BLaER1 (cell line): ENCODE results near the gene HOXB1.
A peak's percentile ranks its signal among the peaks of the same experiment; 100 is the strongest.

Source experiments
- H3K27ac ChIP-seq: shearing (Covaris generic); formaldehyde crosslinking; 2 replicates; pipeline ENCODE4 v1.8.1; 2022
- H3K27me3 ChIP-seq: shearing (Covaris generic); formaldehyde crosslinking; 2 replicates; pipeline ENCODE4 v1.8.1; 2022
- H3K36me3 ChIP-seq: shearing (Covaris generic); formaldehyde crosslinking; 2 replicates; pipeline ENCODE4 v1.8.1; 2022
- H3K4me1 ChIP-seq: shearing (Covaris generic); formaldehyde crosslinking; 2 replicates; pipeline ENCODE4 v1.8.1; 2022
- H3K4me2 ChIP-seq: shearing (Covaris generic); formaldehyde crosslinking; 2 replicates; pipeline ENCODE4 v1.8.1; 2022
- H3K4me3 ChIP-seq: shearing (Covaris generic); formaldehyde crosslinking; 2 replicates; pipeline ENCODE4 v1.8.1; 2022
- H3K9ac ChIP-seq: shearing (Covaris generic); formaldehyde crosslinking; 2 replicates; pipeline ENCODE4 v1.8.1; 2022
- H3K9me3 ChIP-seq: shearing (Covaris generic); formaldehyde crosslinking; 2 replicates; pipeline ENCODE4 v1.8.1; 2022
- H4K20me1 ChIP-seq: shearing (Covaris generic); formaldehyde crosslinking; 2 replicates; pipeline ENCODE4 v1.8.1; 2022
- Cebpa-rat ChIP-seq: shearing (Covaris generic); IDR thresholded peaks from 2 replicates; pipeline ENCODE4 v1.8.1; 2022

HOXB1 gene

GRCh38 chr17:48502312-48502711 is 28.5 kb downstream of the HOXB1 start:
- Histone ChIP-seq H3K9ac (no peak overlapping the region), H3K36me3 (no peaks in the 10 kb centered on the region), H3K27me3 (no peaks in the 10 kb centered on the region), H4K20me1 (no peaks in the 10 kb centered on the region), H3K27ac (no peak overlapping the region), H3K9me3 (no peaks in the 10 kb centered on the region), H3K4me1 (no peaks in the 10 kb centered on the region), H3K4me3 (no peak overlapping the region), H3K4me2 (no peak overlapping the region)
- no peak for TF ChIP-seq Cebpa-rat

GRCh38 chr17:48500435-48501426 is 30.1 kb downstream of the HOXB1 start:
- no peak overlapping the region for H3K27ac ChIP-seq
- H4K20me1 ChIP-seq = no peaks in the 10 kb centered on the region
- H3K4me3 ChIP-seq = no peak overlapping the region
- no peaks in the 10 kb centered on the region for H3K4me1 ChIP-seq
- no peaks in the 10 kb centered on the region for H3K36me3 ChIP-seq
- no peak overlapping the region for H3K4me2 ChIP-seq
- H3K27me3 ChIP-seq = no peaks in the 10 kb centered on the region
- H3K9ac ChIP-seq = no peak overlapping the region
- no peaks in the 10 kb centered on the region for H3K9me3 ChIP-seq
- no peak for TF ChIP-seq Cebpa-rat

GRCh38 chr17:48499735-48500434 is 30.9 kb downstream of the HOXB1 start:
- Histone ChIP-seq H3K36me3 (no peaks in the 10 kb centered on the region), H3K9ac (no peak overlapping the region), H3K4me2 (no peak overlapping the region), H3K9me3 (no peaks in the 10 kb centered on the region), H4K20me1 (no peaks in the 10 kb centered on the region), H3K27me3 (no peaks in the 10 kb centered on the region), H3K4me1 (no peaks in the 10 kb centered on the region), H3K4me3 (no peak overlapping the region), H3K27ac (no peak overlapping the region)
- TF ChIP-seq Cebpa-rat = no peak

- Histone ChIP-seq H3K27ac (no peak overlapping the region), H3K27me3 (no peaks in the 10 kb centered on the region)
These were observed 31.6 kb downstream of the HOXB1 start for GRCh38 chr17:48499248-48499647.

GRCh38 chr17:48498164-48498850 is 32.5 kb downstream of the HOXB1 start:
- H4K20me1 ChIP-seq = no peaks in the 10 kb centered on the region
- H3K36me3 ChIP-seq = no peaks in the 10 kb centered on the region
- H3K4me3 ChIP-seq = no peak overlapping the region
- no peak overlapping the region for H3K9ac ChIP-seq
- H3K4me2 ChIP-seq = no peak overlapping the region
- H3K27ac ChIP-seq = no peak overlapping the region
- H3K4me1 ChIP-seq = peaks cover 2% of the 10 kb centered on the region
- TF ChIP-seq Cebpa-rat = no peak
- H3K9me3 ChIP-seq = no peaks in the 10 kb centered on the region
- peaks cover 3% of the 10 kb centered on the region for H3K27me3 ChIP-seq

More at GRCh38 chr17:48499248-48499647, 31.6 kb downstream of the HOXB1 start:
- no peaks in the 10 kb centered on the region for H4K20me1 ChIP-seq
- H3K4me3 ChIP-seq = no peak overlapping the region
- H3K9me3 ChIP-seq = no peaks in the 10 kb centered on the region
- no peak for TF ChIP-seq Cebpa-rat
- no peak overlapping the region for H3K4me2 ChIP-seq
- H3K9ac ChIP-seq = no peak overlapping the region
- H3K36me3 ChIP-seq = no peaks in the 10 kb centered on the region
- no peaks in the 10 kb centered on the region for H3K4me1 ChIP-seq

GRCh38 chr17:48497103-48497502 is 33.7 kb downstream of the HOXB1 start:
- Histone ChIP-seq H3K36me3 (no peaks in the 10 kb centered on the region), H3K4me2 (no peak overlapping the region), H3K4me1 (peaks cover 13% of the 10 kb centered on the region), H3K27ac (no peak overlapping the region), H3K9ac (no peak overlapping the region), H3K9me3 (no peaks in the 10 kb centered on the region), H3K4me3 (no peak overlapping the region), H3K27me3 (peaks cover 14% of the 10 kb centered on the region), H4K20me1 (no peaks in the 10 kb centered on the region)
- no peak for TF ChIP-seq Cebpa-rat

- no peaks in the 10 kb centered on the region for H3K36me3 ChIP-seq
- H3K9me3 ChIP-seq = no peaks in the 10 kb centered on the region
- H3K27me3 ChIP-seq = peaks cover 26% of the 10 kb centered on the region
- H4K20me1 ChIP-seq = no peaks in the 10 kb centered on the region
- no peak for TF ChIP-seq Cebpa-rat
- no peak overlapping the region for H3K27ac ChIP-seq
- no peak overlapping the region for H3K4me3 ChIP-seq
- peaks cover 13% of the 10 kb centered on the region for H3K4me1 ChIP-seq
- no peak overlapping the region for H3K4me2 ChIP-seq
- no peak overlapping the region for H3K9ac ChIP-seq
These were observed 36.5 kb downstream of the HOXB1 start for GRCh38 chr17:48494335-48494734.

- H4K20me1 ChIP-seq = no peaks in the 10 kb centered on the region
- no peaks in the 10 kb centered on the region for H3K9me3 ChIP-seq
- no peaks in the 10 kb centered on the region for H3K36me3 ChIP-seq
- peak overlapping the region; percentile 30; the same call in 1 of the 2 replicates for H3K9ac ChIP-seq
- H3K4me3 ChIP-seq = peak overlapping the region; percentile 61
- peaks cover 31% of the 10 kb centered on the region for H3K27me3 ChIP-seq
- H3K4me2 ChIP-seq = peak overlapping the region; percentile 95
- H3K27ac ChIP-seq = no peak overlapping the region
- peaks cover 13% of the 10 kb centered on the region for H3K4me1 ChIP-seq
- TF ChIP-seq Cebpa-rat = no peak
These were observed 38.2 kb downstream of the HOXB1 start for GRCh38 chr17:48492401-48493298.
